Stimulated activated CD4-positive, alpha-beta T cell treated with anti-CD3 and anti-CD28 coated beads, TNF-alpha, amount 100 ng/mL, for 48 hours (primary cell): Measurements from ENCODE around the gene CDH23.

Experiments
- DNase-seq, 3 donors: peaks; one replicate each; pipeline ENCODE4 v3.0.0-alpha.2; 2020; ENCODE audit warnings: low read depth in 3 of 3

The CDH23 gene

GRCh38 chr10:71835671-71836595, 439.2 kb downstream of the CDH23 start:
- no peak for DNase-seq

GRCh38 chr10:71836596-71836974, 439.9 kb downstream of the CDH23 start:
- DNase-seq: no peak

- DNase-seq: no peak
Observed at GRCh38 chr10:71837098-71837827, 440.5 kb downstream of the CDH23 start.

- no peak for DNase-seq
Observed at GRCh38 chr10:71838264-71839211, 441.8 kb downstream of the CDH23 start.

- no peak for DNase-seq
Observed at GRCh38 chr10:71840177-71840957, 443.6 kb downstream of the CDH23 start.

- DNase-seq: no peak
Observed at GRCh38 chr10:71840958-71841335, 444.2 kb downstream of the CDH23 start.

GRCh38 chr10:71842422-71842821, 445.7 kb downstream of the CDH23 start:
- DNase-seq: no peak

- no peak for DNase-seq
Observed at GRCh38 chr10:71842856-71843686, 446.4 kb downstream of the CDH23 start.

GRCh38 chr10:71844084-71844483, 447.4 kb downstream of the CDH23 start:
- no peak for DNase-seq

- no peak for DNase-seq
Observed at GRCh38 chr10:71844695-71845094, 448.0 kb downstream of the CDH23 start.

GRCh38 chr10:71845410-71846405, 449.0 kb downstream of the CDH23 start:
- DNase-seq: no peak

GRCh38 chr10:71846816-71847215, 450.1 kb downstream of the CDH23 start:
- no peak for DNase-seq

GRCh38 chr10:71847418-71847817, 450.7 kb downstream of the CDH23 start:
- no peak for DNase-seq

- DNase-seq: no peak
Observed at GRCh38 chr10:71848325-71849275, 451.9 kb downstream of the CDH23 start.

GRCh38 chr10:71849461-71849908, 452.8 kb downstream of the CDH23 start:
- DNase-seq: no peak

GRCh38 chr10:71850021-71850742, 453.5 kb downstream of the CDH23 start:
- DNase-seq: no peak
